Measurements from ENCODE around the gene NT5C2. TPM values are rescaled to one million over a fixed set of nuclear protein-coding genes. Genes with fewer than 3 reads are reported as not detected.

Gene NT5C2
- total and polyA plus RNA-seq, 2 donors (not counting 1 experiment from before 2014, with no cell fraction given), result 38.6 to 80.8 TPM

- H3K36me3 ChIP-seq (replicated peaks in 1 of 2; ENCODE audit: control extremely low read depth in 1 of 2, control insufficient read depth in 1 of 2, extremely low read depth in 1 of 2, insufficient read depth in 2 of 2, low read length in 1 of 2), result peaks cover 2% of the 10 kb centered on the region in 2 experiments
- no peak overlapping the region for H2AFZ ChIP-seq (ENCODE audit: insufficient read depth, low read depth, low read length, poor library complexity, severe bottlenecking)
- POLR2A ChIA-PET, result no interaction called here
- CTCF ChIA-PET, result interaction anchor here (1.3 kb wide), 1 partner anchor 190 kb away, joined by 3 read pairs; no protein-coding TSS in a partner anchor
- no peak overlapping the region for H3K27ac Mint-ChIP-seq
- no peaks in the 10 kb centered on the region for H3K27me3 ChIP-seq (replicated peaks in 1 of 4; ENCODE audit: control extremely low read depth in 1 of 4, control insufficient read depth in 3 of 4, insufficient read depth in 4 of 4, low read length in 3 of 4)
- no peaks in the 10 kb centered on the region for H3K9me3 ChIP-seq (ENCODE audit: control extremely low read depth in 1 of 3, control insufficient read depth in 2 of 3, insufficient read depth in 1 of 3, low read length in 2 of 3)
- no peaks in the 10 kb centered on the region for H3K79me2 ChIP-seq (ENCODE audit: control insufficient read depth, insufficient read depth, low read length)
- H3K9me3 Mint-ChIP-seq (ENCODE audit: insufficient read depth), result no peaks in the 10 kb centered on the region
- 39% methylated on average over 11 of the region's 20 CpGs for WGBS (ENCODE audit: insufficient coverage)
- peak overlapping the region; percentile 40 for H3K4me3 Mint-ChIP-seq
- no peak overlapping the region for H3K27ac ChIP-seq (ENCODE audit: low read length in 2 of 2)
- H3K9ac ChIP-seq (ENCODE audit: low read length), result no peak overlapping the region
- intact Hi-C loops (cut with micrococcal nuclease), result no loop called here
- no peaks in the 10 kb centered on the region for H3K4me1 ChIP-seq (ENCODE audit: control insufficient read depth in 2 of 2, insufficient read depth in 2 of 2, low read length in 2 of 2)
- DNase-seq (no peak), ATAC-seq (ENCODE audit: low read depth) (no peak)
- no peaks in the 10 kb centered on the region for H4K20me1 ChIP-seq (ENCODE audit: control insufficient read depth, insufficient read depth, low read length, poor library complexity, severe bottlenecking)
- H3K27me3 Mint-ChIP-seq, result no peaks in the 10 kb centered on the region
- H3K4me1 Mint-ChIP-seq, result peaks cover 4% of the 10 kb centered on the region
- TF ChIP-seq CTCF (IDR thresholded peaks at IDR 0.05) (no peak), EZH2 (IDR thresholded peaks at IDR 0.05; ENCODE audit: borderline replicate concordance, insufficient read depth, low read depth, low read length, poor library complexity, severe bottlenecking) (no peak)
- no peak overlapping the region for H3K4me3 ChIP-seq (ENCODE audit: control extremely low read depth in 1 of 5, extremely low read depth in 1 of 5, insufficient read depth in 1 of 5, low read depth in 2 of 5, low read length in 4 of 5)
- peak overlapping the region; percentile 24 for H3K4me2 ChIP-seq (replicated peaks; ENCODE audit: low read depth, low read length, poor library complexity, severe bottlenecking)
Observed at GRCh38 chr10:103053659-103054581, 139.2 kb downstream of the NT5C2 start.

- Mint-ChIP-seq H3K27ac (no peak overlapping the region), H3K27me3 (no peaks in the 10 kb centered on the region), H3K4me3 (no peak overlapping the region), H3K4me1 (peaks cover 4% of the 10 kb centered on the region), H3K9me3 (ENCODE audit: insufficient read depth) (no peaks in the 10 kb centered on the region)
- Histone ChIP-seq H2AFZ (ENCODE audit: insufficient read depth, low read depth, low read length, poor library complexity, severe bottlenecking) (no peak overlapping the region), H3K9ac (ENCODE audit: low read length) (no peak overlapping the region), H3K79me2 (ENCODE audit: control insufficient read depth, insufficient read depth, low read length) (no peaks in the 10 kb centered on the region), H3K4me3 (ENCODE audit: control extremely low read depth in 1 of 5, extremely low read depth in 1 of 5, insufficient read depth in 1 of 5, low read depth in 2 of 5, low read length in 4 of 5) (no peak overlapping the region), H3K9me3 (ENCODE audit: control extremely low read depth in 1 of 3, control insufficient read depth in 2 of 3, insufficient read depth in 1 of 3, low read length in 2 of 3) (no peaks in the 10 kb centered on the region), H3K36me3 (replicated peaks in 1 of 2; ENCODE audit: control extremely low read depth in 1 of 2, control insufficient read depth in 1 of 2, extremely low read depth in 1 of 2, insufficient read depth in 2 of 2, low read length in 1 of 2) (peaks cover 1 to 2% of the 10 kb centered on the region in 2 experiments), H3K27ac (ENCODE audit: low read length in 2 of 2) (no peak overlapping the region), H3K4me2 (replicated peaks; ENCODE audit: low read depth, low read length, poor library complexity, severe bottlenecking) (no peak overlapping the region), H3K27me3 (replicated peaks in 1 of 4; ENCODE audit: control extremely low read depth in 1 of 4, control insufficient read depth in 3 of 4, insufficient read depth in 4 of 4, low read length in 3 of 4) (no peaks in the 10 kb centered on the region), H4K20me1 (ENCODE audit: control insufficient read depth, insufficient read depth, low read length, poor library complexity, severe bottlenecking) (no peaks in the 10 kb centered on the region), H3K4me1 (ENCODE audit: control insufficient read depth in 2 of 2, insufficient read depth in 2 of 2, low read length in 2 of 2) (no peaks in the 10 kb centered on the region)
- no peak for DNase-seq
- intact Hi-C loops (cut with micrococcal nuclease), result no loop called here
- ChIA-PET CTCF (interaction anchor here (0.5 kb wide), 1 partner anchor 110 kb away, joined by 3 read pairs; no protein-coding TSS in a partner anchor), POLR2A (no interaction called here)
- TF ChIP-seq CTCF (IDR thresholded peaks at IDR 0.05) (no peak), EZH2 (IDR thresholded peaks at IDR 0.05; ENCODE audit: borderline replicate concordance, insufficient read depth, low read depth, low read length, poor library complexity, severe bottlenecking) (no peak)
- ATAC-seq (ENCODE audit: low read depth), result no peak
- WGBS (ENCODE audit: insufficient coverage), result 100% methylated on average over 2 of the region's 6 CpGs
Observed at GRCh38 chr10:103049237-103049636, 143.8 kb downstream of the NT5C2 start.

Data from B cell (primary cell).